GM21717 (cell line): ENCODE results near the gene GXYLT2.

Experiments
- ATAC-seq: cut with Tn5 transposase; IDR thresholded peaks from one replicate; pipeline ENCODE4 v1.9.1; 2021; ENCODE audit warnings: mild to moderate bottlenecking, moderate library complexity; ENCODE audit not compliant: unreplicated experiment

GXYLT2 gene

DNA sequence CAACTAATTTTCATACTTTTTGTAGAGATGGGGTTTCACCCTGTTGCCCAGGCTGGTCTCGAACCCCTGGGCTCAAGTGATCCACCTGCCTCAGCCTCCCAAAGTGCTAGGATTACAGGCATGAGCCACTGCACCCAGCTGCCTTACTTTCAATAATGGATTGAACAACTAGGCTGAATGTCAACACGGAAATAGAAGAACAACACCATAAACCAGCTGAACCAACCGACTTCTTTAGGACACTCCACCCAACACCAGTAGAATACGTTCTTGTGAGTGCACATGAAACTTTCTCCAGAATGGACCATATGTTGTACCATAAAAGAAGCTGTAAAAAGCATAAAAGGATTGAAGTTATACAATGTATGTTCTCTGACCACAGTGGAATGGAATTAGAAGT, 42.9 kb downstream of the GXYLT2 start:
- no peak for ATAC-seq

GRCh38 chr3:72932416-72932815, 44.6 kb downstream of the GXYLT2 start:
- no peak for ATAC-seq

DNA sequence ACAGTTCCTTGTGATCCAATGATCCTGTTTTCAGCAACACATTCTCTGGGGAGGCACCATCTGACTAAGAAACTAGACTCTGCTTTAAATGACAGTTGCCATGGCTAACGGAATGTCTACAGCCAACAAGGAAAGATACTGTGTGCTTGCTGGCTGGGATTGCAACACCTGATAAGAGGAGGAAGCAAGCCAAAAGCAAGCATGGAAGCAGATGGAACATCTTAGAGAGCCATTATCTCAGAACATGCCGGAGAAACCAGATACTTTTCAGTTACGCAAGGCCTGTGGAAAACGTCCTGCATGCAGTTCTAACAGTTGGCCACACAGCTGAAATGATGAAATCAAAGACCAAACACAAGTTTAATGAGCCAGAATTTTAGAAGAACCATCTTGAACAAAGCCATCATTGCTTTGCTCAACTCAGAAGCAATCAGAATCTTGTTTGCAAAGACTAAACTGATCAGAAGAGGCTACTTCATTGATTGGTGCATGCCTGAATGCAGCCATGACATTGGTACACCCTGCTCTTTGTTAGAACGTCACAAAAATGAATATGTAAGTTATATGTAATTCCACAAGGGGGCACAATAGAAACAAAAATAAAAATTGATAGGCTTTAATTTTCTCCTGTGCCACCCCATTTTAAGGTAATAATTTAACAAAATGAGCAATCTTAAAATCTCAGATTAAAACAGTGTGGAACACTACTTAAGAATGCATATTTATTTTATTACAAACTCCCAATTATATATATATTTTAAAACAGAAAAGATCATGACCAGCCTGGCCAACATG, 50.8 kb downstream of the GXYLT2 start:
- peak; percentile 70 for ATAC-seq

DNA sequence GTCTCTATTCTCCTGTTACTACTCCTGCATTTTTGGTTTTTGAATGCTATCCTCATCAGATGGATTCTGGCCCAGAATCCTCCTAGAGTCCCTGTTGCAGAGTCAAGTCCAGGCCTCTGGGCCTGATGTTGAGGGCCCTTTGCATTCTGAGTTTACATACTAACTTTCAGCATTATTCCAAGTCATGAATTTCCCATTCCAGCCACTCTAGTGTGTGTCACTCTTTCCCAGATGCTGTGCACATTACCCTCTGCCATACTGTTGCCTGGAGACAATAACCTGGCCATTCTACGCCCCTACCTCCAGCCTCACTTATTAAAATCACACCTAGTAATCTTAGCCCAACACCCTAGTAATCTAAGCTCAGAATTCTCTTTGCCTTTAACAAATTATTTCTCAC, 53.4 kb downstream of the GXYLT2 start:
- ATAC-seq: no peak

DNA sequence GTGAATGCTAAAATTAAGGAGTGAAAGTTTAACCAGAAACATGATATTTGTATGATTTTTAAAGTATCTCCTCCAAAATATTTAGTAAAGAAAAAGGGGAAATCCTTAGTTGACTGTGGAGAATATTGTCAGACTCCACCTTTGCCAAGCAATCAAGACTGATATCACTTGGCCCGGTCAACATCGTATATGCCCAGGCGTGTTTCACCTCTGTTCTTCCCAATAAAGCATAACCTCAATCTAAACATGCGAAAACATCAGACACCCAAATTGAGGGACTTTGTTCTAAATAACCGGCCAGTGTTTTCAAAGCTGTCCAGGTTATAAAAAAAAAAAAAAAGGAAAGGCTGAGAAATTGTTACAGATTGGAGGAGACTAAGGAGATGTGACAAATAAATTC, 54.6 kb downstream of the GXYLT2 start:
- ATAC-seq: no peak

GRCh38 chr3:72944696-72945095, 56.9 kb downstream of the GXYLT2 start:
- no peak for ATAC-seq

- no peak for ATAC-seq
These were observed 60.1 kb downstream of the GXYLT2 start for GRCh38 chr3:72947715-72948490.

DNA sequence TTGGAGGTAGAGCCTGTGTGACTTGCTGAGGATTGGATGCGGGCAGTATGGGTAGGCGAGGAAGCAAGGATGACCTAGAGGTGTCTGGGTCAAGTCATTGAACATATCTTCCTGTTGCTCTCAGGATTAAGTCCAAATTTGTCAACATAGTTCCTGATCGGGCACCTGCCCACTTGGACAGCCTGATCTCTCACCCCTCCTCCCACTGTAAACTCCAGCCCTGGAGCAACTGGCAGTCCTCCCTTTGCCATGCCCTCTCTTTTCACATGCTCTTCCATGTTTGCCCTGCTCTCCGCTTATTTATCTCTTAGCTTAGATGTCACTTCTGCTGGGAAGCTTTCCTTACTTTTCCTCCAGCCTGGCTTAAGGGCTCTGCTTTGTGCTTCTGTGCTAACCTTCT, 61.2 kb downstream of the GXYLT2 start:
- no peak for ATAC-seq

- no peak for ATAC-seq
These were observed 62.5 kb downstream of the GXYLT2 start for GRCh38 chr3:72950372-72950771.

GRCh38 chr3:72950801-72951200, 63.0 kb downstream of the GXYLT2 start:
- ATAC-seq: no peak

DNA sequence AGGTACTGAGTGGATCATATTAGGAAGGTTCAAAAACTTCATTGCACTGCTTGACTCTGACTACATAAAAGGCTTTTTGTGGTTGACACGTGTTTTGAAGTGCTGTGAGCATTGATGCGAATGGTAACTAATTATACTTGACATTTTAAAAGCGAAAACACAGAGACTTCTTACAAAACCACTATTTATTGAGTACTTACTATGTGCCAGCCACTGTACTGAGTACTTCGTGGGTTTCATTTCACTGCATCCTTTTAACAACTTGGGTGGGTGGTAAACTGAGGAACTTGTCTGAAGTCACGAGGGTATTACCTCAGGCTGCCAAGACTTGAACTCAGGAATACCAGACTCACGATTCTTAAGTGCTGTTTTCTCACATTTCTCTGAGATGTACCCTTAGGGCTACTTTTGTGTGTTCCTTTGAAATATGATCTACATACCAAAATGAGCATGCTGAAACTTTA, 63.4 kb downstream of the GXYLT2 start:
- peak; percentile 72 for ATAC-seq

GRCh38 chr3:72953325-72953956, 65.6 kb downstream of the GXYLT2 start:
- no peak for ATAC-seq

GRCh38 chr3:72957297-72957696, 69.5 kb downstream of the GXYLT2 start:
- ATAC-seq: no peak

DNA sequence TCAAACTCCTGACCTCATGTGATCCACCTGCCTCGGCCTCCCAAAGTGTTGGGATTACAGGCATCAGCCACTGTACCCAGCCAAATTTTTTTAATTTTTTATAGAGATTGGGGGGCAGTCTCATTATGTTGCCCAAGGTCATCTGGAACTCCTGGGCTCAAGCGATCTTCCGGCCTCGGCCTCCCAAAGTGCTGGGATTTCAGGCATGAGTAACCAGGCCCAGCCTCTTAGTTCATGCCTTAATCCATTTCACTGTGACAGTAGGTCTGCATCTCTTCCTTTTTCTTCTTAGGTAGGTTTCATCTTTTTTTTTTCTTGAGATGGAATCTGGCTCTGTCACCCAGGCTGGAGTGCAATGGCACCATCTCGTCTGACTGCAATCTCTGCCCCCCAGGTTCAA, 71.5 kb downstream of the GXYLT2 start:
- no peak for ATAC-seq

DNA sequence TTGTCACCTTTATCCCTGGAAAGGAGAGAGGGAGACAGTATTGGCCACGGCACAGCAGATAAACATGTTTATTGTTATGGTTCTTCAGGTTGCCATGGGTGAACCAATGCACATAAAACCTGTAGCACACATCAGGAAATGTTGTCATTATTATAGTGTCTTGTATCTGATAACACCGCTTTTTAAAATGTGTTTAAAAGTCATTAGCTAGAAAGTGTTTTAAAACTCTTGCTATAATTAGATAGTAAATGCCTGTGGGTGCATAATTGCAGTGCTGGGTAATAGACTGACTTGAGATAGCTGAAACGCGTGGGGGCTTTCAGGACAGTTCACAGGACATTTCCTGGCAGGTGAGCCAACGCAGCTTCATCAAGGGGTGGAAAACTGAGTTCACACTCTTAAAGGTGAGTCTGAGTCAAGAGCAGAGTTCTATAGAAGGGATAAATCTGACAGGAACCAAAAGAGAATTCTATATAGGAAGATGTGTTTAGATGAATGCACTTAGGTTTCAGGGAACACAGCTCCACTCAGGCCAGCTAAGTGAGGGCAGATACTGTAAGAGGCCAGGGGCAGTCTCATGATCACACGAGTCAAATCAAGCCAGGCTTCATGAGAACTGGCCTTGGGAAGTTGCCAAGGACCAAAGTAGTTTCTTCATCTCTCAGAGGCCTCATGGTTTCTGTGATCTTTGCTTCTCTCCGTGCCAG, 73.1 kb downstream of the GXYLT2 start:
- no peak for ATAC-seq

DNA sequence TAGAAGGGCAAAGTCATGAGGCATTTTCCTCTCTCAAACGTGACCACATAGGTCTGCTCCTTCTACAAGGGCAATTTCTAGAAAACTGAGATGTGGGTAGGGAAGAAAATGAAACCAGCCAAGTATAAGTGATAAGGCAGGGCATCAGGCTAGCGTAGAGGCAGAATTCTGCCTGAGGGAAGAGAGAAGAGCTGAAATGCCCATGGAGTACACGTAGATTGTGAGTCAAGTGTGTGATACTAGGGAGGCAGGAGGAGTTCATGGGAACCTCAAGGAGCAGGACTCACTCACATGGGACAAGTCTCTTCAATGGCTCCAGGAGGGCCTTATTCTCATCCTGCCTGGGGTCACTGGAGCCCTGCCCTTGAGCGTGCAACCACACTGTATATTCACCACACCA, 73.9 kb downstream of the GXYLT2 start:
- ATAC-seq: no peak

- no peak for ATAC-seq
These were observed 74.5 kb downstream of the GXYLT2 start for GRCh38 chr3:72962317-72962716.

DNA sequence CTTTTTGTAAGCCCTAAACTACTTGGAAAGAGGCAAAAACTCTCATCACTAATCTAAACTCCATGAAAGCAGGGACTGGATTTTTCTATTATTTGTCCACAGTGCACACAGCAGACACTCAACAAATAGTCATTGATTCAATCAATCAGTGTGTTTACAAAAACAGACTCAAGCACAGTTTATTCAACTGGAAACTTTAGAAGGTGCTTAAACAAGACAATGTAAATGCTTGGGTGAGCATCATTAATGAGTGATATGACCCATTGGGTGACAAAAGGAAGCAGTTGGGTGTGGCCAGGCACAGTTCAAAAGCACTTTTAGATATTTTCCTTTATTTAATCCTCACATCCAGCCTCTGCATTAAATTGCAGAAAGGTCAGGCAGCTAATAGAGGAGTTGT, 76.8 kb downstream of the GXYLT2 start:
- ATAC-seq: no peak

DNA sequence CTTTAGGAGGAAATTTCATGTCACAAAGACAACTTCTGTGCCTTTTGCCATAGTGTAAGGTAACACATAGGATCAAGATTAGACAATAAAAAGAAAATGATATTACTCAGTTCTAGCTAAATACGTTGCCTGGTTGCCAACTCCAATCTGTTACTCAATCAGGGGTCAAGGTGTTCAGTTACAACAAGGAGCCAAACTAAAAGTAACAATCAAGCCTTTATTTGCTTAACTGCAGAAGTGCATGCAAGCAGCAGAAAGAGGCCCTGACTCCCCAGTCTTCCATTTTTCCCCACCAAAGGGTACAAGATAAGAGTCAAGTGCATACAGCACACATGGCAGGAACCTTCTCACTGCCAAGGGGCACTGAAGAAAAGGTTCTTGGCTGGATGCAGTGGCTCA, 80.4 kb downstream of the GXYLT2 start:
- ATAC-seq: no peak

GRCh38 chr3:72969766-72970165, 81.9 kb downstream of the GXYLT2 start:
- no peak for ATAC-seq

DNA sequence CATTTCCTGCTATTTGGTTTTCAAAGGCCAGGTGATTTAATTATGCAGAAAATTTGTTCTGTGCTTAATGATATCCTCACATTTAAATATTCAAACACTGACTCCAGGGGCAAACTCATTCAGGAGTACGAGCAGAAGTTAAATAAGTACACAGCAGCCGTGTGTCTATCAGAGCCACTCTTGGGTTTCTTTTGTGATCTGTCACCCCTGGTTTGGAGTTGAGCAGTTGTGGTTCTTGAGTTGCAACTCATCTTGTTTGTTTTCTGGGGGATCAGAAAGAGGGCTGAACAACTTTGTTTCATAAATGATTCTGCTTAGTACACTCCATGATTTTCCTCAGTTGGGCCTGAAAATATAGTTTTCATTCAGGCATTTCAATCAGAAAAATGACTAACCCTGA, 83.1 kb downstream of the GXYLT2 start:
- ATAC-seq: no peak
